ENCODE measurements around the gene MAP2. TPM values are rescaled to one million over a fixed set of nuclear protein-coding genes. Genes with fewer than 3 reads are reported as not detected.

Gene MAP2
- total RNA-seq, 2 experiments from 2014 or later: 0.10 TPM; not detected in 1

- TF ChIP-seq EZH2phosphoT487 (IDR thresholded peaks at IDR 0.05; ENCODE audit: borderline replicate concordance, low read depth, low read length) (no peak), CTCF (conservative IDR thresholded peaks at IDR 0.05; ENCODE audit: low read length) (no peak)
- POLR2A ChIA-PET: interaction anchor here (0.6 kb wide), 1 partner anchor 43 kb away, joined by 5 read pairs; no protein-coding TSS in a partner anchor
- no TSS peak for BruUV-seq (replicated peaks)
Measured at GRCh38 chr2:209666296-209666695, 242.4 kb downstream of the MAP2 start.

GRCh38 chr2:209671020-209671680 lies 247.3 kb downstream of the MAP2 start:
- DNase-seq (ENCODE audit: low spot score): no peak
- TF ChIP-seq EZH2phosphoT487 (IDR thresholded peaks at IDR 0.05; ENCODE audit: borderline replicate concordance, low read depth, low read length) (no peak), CTCF (conservative IDR thresholded peaks at IDR 0.05; ENCODE audit: low read length) (no peak)
- CTCF ChIA-PET (ENCODE audit: unreplicated experiment): no interaction called here
- Histone ChIP-seq H3K79me2 (ENCODE audit: insufficient read depth, low read depth, low read length) (no peaks in the 10 kb centered on the region), H3K9me3 (ENCODE audit: low read length) (no peaks in the 10 kb centered on the region), H3K4me1 (ENCODE audit: insufficient read depth, low read length, poor library complexity, severe bottlenecking) (no peaks in the 10 kb centered on the region), H2AFZ (ENCODE audit: low read length) (no peak overlapping the region), H3K36me3 (ENCODE audit: insufficient read depth, low read length) (no peaks in the 10 kb centered on the region), H3K4me3 (ENCODE audit: low read depth, low read length, poor library complexity, severe bottlenecking) (no peak overlapping the region), H3K27ac (ENCODE audit: low read depth, low read length, poor library complexity, severe bottlenecking) (no peak overlapping the region), H3K4me2 (ENCODE audit: low read length) (no peak overlapping the region), H3K9me2 (ENCODE audit: insufficient read depth, low read length) (no peaks in the 10 kb centered on the region), H4K20me1 (ENCODE audit: insufficient read depth, low read length) (no peaks in the 10 kb centered on the region)
- intact Hi-C loops (cut with micrococcal nuclease; ENCODE audit: unreplicated experiment): no loop called here
- no TSS peak for BruUV-seq (replicated peaks)
- POLR2A ChIA-PET: no interaction called here

More at GRCh38 chr2:209666296-209666695, 242.4 kb downstream of the MAP2 start:
- H3K4me1 ChIP-seq (ENCODE audit: insufficient read depth, low read length, poor library complexity, severe bottlenecking): no peaks in the 10 kb centered on the region
- no peak for DNase-seq (ENCODE audit: low spot score)
- no peaks in the 10 kb centered on the region for H3K9me2 ChIP-seq (ENCODE audit: insufficient read depth, low read length)
- H3K36me3 ChIP-seq (ENCODE audit: insufficient read depth, low read length): no peaks in the 10 kb centered on the region
- intact Hi-C loops (cut with micrococcal nuclease; ENCODE audit: unreplicated experiment): no loop called here
- no peak overlapping the region for H2AFZ ChIP-seq (ENCODE audit: low read length)
- H3K79me2 ChIP-seq (ENCODE audit: insufficient read depth, low read depth, low read length): no peaks in the 10 kb centered on the region
- H4K20me1 ChIP-seq (ENCODE audit: insufficient read depth, low read length): no peaks in the 10 kb centered on the region
- H3K4me2 ChIP-seq (ENCODE audit: low read length): no peak overlapping the region
- no peak overlapping the region for H3K4me3 ChIP-seq (ENCODE audit: low read depth, low read length, poor library complexity, severe bottlenecking)
- no peaks in the 10 kb centered on the region for H3K9me3 ChIP-seq (ENCODE audit: low read length)
- H3K27ac ChIP-seq (ENCODE audit: low read depth, low read length, poor library complexity, severe bottlenecking): no peak overlapping the region
- CTCF ChIA-PET (ENCODE audit: unreplicated experiment): no interaction called here

GRCh38 chr2:209673811-209674210 lies 250.0 kb downstream of the MAP2 start:
- Histone ChIP-seq H3K4me1 (ENCODE audit: insufficient read depth, low read length, poor library complexity, severe bottlenecking) (no peaks in the 10 kb centered on the region), H3K4me3 (ENCODE audit: low read depth, low read length, poor library complexity, severe bottlenecking) (no peak overlapping the region), H2AFZ (ENCODE audit: low read length) (no peak overlapping the region), H3K27ac (ENCODE audit: low read depth, low read length, poor library complexity, severe bottlenecking) (no peak overlapping the region), H3K9me2 (ENCODE audit: insufficient read depth, low read length) (no peaks in the 10 kb centered on the region), H3K9me3 (ENCODE audit: low read length) (no peaks in the 10 kb centered on the region), H3K79me2 (ENCODE audit: insufficient read depth, low read depth, low read length) (no peaks in the 10 kb centered on the region), H3K4me2 (ENCODE audit: low read length) (no peak overlapping the region), H4K20me1 (ENCODE audit: insufficient read depth, low read length) (no peaks in the 10 kb centered on the region), H3K36me3 (ENCODE audit: insufficient read depth, low read length) (no peaks in the 10 kb centered on the region)
- no peak for DNase-seq (ENCODE audit: low spot score)
- BruUV-seq (replicated peaks): no TSS peak
- POLR2A ChIA-PET: no interaction called here
- no peak for TF ChIP-seq EZH2phosphoT487 (IDR thresholded peaks at IDR 0.05; ENCODE audit: borderline replicate concordance, low read depth, low read length)
- no peak for TF ChIP-seq CTCF (conservative IDR thresholded peaks at IDR 0.05; ENCODE audit: low read length)
- intact Hi-C loops (cut with micrococcal nuclease; ENCODE audit: unreplicated experiment): no loop called here
- CTCF ChIA-PET (ENCODE audit: unreplicated experiment): no interaction called here

Measured in OCI-LY7 (cell line).